SHP77 treated with DMSO at 0.1 percent for 48 hours (cell line): ENCODE data around the gene SMAD4.
A peak's percentile ranks its signal among the peaks of the same experiment; 100 is the strongest.

Experiments used
- DNase-seq: peaks from one replicate; lab custom pipeline; 2025; lab: John Stamatoyannopoulos, UW

Gene SMAD4

DNA sequence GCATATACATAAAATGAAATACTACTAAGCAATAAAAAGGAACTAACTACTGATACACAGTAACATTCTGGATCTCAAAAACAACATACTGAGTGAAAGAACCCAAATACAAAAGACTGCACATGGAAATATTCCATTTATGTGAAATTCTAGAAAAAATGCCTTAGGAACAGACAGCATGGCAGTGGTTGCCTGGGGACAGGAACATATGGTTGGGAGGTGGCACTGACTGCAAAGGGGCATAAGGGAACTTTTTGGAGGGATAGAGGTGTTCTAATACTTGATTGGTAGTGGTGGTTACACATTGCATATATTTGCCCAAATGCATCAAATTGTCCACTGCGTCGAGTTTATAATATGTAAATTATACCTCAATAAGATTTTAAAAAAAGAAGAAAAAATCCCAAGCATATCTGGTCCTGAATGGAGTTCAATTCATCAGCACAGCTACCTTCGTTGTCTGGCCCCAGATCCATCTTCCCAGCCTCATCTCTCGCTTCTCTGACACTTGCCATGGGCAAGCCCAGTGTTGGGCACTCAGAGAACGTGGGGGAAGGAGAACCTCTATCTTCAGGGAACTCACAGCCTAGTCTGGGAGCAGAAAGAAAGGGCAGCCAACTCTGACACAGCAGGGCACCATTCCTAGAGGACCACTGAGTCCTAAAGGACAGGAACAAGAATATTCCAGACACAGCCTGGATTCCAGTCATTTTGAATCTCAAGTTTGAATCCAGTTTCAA, 8.6 kb upstream of the SMAD4 start:
- DNase-seq: no peak

DNA sequence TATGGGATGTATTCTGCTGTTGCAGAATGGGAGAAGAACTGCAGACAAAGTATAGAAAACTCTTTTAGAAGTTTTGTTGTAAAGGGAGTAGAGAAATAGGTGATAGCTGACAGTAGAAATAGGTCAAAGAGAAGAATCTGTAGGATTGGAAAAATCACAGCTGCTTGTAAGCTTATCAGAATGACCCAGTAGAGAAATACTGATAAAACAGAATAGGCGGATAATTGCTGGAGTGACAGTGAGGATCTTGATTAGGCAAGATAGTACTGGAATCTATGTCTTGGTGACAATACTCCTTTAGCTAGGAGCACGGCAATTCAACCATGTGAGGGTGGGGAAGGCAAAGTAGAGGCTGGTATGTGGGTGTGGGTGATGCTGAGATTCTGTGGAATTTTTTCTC, 4.5 kb upstream of the SMAD4 start:
- DNase-seq: no peak

DNA sequence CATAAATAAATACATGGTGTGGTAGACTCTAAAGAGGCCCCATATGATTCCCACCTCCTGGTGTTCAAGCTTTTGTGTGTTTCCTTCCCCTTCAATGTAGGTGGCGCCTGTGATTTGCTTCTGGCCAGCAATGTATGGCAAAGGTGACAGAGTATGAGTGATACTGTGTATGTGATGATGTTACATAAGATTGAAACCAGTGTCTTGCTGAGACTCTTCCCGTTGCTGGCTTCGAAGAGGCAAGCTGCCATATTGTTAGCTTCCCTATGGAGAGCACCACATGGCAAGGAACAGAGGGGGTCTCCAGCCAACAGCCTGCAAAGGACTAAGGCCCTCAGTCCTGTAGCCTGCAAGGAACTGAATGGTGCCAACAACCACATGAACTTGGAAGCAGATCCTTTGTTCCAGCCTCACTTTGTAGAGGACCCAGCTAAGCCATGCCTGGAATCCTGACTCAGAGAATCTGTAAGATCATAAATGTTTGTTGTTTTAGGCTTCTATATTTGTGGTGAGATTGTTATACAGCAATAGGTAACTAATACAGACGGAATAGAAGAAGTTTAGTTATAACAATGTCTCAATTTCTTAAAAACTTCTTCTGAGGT, 1.7 kb upstream of the SMAD4 start:
- DNase-seq: no peak

DNA sequence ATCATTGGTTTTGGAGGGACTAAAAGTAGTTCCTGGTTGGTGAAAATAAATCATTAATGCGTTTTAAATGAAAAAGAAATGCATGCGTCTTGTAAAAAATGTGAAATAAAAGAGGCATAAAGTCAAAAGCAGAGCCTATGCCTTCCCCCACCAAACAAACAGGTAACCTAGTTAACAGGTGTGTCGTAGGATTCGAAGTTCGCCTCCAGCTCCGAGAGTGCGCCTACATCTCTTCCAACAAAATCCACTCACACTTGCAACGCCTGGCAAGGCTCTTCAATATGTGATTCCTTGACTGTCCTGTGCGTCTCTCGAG, 677 bp upstream of the SMAD4 start:
- DNase-seq: no peak

DNA sequence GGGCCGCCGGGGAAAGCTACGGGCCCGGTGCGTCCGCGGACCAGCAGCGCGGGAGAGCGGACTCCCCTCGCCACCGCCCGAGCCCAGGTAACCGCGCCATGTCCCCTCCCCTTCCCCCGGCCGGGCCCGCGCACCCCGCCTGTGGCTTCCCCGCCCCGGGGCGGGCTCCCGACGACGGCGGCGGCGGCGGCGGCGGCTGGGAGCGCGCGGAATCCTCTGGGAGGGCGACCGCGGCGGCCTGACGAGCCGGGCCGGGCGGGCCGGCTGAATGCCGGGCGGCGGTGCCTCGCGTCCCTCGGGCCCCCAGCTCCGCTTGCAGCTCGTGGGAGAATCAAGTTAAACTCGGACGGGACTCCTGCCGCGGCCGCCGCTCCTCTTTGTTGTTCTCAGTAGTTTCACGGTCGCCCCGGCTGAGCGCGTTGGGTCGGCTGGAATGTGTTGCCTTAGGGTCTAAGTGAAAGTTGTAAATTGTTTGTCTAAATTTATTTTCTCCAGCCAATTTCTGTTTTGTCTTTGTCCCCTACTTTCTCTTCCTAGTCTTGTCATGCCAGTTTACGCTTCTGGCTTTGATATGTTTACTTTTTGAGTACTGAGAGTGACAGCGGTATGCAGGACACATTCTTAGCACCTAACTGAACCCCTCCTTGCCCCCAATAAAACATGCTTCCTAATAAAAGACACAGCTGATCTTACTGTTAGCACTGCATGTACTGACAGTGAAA, 685 bp downstream of the SMAD4 start:
- no peak for DNase-seq

DNA sequence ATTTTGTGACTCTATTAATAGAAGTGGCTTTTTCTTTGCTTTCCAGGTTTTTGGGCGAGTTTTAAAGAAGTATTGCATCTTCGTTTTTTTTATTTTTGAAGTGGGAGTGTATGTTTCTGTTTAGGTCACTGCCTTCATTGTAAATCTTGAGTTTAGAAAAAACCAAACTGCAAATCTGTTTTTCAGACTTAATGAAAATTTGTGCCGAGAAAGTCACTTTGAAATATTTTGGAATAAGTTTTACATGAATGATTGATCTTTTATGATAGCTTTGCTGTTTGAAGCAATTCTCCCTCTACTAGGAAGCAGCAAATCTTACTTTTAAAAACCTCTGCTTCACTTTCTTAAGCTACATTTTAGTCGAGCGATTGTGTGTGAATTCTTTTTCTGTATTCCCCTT, 2.2 kb downstream of the SMAD4 start:
- no peak for DNase-seq

DNA sequence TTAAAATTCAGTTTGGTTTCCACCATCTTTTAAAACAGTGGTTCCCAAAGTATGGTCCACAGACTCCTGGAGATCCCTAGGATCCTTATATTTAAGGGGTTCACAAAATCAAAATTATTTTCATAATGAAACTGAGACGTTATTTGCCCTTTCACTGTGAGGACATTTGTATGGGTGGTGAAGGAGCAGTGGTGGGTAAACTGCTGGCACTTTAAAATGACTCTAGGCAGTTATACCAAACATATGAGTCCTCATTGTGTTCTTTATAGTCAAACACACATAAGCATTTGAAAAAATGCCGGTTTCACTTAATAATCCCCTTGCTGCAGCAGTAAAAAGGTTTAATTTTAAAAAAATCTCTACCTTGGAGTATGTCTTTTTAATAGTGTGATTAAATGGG, 7.2 kb downstream of the SMAD4 start:
- DNase-seq: no peak

DNA sequence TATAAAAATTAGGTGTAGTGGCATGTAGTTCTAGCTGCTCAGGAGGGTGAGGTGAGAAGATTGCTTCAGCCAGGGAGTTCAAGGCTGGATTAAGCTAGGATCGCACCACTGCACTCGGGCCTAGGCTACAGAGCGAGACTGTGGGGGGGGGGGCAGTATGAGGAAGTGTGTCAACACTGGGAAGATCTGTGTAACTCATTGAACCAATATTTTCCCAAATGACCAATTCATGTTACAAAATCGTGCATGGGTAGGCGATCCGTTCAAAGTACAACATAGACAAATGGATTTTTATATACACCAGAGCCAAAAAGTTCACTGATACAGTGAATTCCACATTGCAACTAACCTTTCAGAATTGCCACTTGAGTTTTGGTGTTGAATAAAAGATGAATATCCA, 8.1 kb downstream of the SMAD4 start:
- DNase-seq: no peak

DNA sequence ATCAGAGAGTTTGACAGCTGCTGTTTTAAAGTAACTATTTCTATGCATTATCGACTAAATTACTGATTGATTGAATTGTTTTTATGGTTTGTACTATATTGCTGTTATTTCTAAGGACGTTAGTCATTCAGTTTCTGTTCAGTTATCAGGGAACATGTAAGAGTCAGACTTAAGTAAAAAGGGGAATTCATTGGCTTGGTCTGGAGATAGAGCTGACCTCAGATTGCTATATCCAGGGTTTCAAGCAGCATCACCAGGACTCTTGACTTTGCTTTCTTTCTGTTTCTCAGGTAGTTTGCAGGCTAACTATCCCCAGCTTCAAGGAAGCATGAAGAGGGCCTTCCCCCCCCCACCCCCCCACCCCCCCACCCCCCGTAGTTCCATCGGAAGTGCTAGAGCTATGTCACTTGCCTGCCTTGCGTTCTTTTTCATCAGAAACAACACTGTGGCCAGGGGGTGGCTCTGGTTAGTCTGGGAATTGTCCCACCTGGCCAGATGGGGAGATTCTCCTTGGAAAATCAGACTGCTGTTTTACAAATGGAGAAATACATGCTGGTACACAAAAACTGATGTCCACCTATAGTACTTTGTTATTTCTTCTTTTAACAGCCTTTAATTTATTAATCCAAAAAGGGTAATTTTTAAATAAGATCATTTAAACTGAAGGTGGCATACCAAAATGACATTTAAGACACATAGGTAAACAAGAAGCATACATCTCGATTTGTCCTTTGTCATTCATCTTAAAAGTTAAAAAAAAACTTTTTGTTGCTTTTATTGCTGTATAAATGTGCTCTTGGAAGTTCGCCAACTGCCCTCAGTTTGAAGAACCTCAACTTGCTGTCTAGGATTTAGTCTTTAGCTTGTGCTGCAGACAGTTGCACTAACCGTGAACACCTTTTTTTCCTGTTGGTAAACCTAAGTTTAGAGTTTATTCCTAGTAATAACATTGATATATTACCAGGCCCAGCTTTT, 9.4 kb downstream of the SMAD4 start:
- no peak for DNase-seq

DNA sequence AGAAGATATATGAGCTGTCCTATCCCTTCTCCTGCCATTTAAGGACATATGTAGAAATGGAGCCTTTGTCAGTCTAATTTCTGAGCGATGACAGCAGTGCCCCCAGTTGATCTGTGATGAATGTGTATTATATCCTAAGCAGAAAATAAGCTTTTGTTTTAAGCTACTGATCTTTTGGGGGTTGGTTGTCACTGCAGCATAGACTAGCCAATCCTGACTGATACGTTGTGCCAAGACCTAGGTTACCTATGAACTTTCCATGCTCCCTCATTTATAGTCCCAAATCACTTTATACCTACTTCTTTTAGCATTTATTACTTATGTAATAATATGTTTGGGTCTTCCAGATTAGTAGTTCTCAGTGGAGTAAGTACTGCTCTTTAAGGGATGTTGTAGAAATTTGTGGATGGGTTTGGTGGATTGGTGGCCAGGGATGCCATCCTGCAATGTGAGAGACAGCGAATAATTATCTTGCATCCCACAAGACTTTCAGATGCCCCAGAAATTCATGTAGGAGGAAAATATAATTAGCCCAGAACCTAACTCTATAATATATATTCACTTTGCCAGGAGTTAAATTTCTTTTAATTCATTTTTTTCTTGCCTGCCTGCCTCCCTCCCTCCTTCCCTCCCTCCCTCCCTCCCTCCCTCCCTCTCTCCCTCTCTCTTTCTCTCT, 11.8 kb downstream of the SMAD4 start:
- DNase-seq: no peak

DNA sequence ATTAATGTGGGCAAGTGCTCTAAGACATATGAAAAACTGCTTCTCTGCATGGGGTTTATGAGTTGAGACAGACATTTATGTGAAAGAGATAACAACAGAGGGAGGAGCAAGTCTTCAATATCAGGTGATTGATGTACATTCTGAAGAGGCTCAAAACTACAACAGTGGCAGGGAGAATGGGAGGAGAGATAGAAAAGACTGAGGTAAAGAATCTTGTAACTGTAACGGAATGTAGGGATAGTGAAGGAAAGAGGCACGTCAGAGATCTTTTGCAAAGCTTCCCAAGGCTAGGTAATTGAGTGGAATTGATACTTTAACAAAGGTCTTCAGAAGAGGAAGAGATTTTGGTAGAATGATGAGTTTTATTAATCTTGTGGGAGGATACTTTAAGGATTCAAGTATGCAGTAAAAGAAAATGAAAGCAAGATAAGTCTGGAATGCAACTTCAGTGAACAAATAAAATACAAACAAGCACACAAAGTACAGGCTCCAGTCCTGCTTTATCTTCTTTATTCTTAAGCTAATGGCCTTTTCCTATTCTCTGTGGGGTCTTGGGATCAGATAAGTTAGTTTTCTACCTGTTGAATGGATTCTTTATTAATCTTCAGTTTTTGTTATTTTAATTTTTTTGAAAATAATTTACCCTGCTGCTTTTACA, 15.0 kb downstream of the SMAD4 start:
- no peak for DNase-seq

DNA sequence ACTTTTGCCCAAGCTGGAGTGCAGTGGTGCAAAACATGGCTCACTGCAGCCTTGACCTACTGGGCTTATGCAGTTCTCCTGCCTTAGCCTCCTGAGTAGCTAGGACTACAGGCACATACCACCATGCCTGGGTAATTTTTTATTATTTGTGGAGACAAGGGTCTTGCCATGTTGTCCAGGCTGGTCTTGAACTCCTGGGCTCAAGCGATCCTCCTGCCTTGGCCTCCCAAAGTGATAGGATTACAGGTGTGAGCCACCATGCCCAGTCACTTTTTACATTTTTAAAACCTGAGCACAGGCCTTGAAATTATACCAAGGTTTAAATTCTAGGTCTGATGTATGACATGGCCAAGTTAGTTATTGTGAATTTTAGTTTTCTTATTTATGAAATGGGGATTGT, 18.2 kb downstream of the SMAD4 start:
- DNase-seq: no peak

DNA sequence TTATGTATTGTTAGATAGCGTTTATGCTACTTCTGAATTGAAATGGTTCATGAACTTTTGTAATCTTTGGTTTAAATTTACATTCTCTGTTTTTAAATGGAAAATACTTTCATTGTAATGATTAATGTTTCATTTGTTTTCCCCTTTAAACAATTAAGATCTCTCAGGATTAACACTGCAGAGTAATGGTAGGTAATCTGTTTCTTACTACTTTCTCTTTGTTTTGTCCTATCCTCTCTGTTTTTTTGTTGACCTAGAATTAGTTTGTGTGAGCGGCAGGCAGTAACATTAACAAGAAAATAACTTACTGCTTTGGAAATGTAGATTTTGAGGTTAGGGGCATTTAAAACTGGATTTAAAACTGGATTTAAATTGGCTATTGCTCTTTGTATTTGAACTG, 19.1 kb downstream of the SMAD4 start:
- no peak for DNase-seq

DNA sequence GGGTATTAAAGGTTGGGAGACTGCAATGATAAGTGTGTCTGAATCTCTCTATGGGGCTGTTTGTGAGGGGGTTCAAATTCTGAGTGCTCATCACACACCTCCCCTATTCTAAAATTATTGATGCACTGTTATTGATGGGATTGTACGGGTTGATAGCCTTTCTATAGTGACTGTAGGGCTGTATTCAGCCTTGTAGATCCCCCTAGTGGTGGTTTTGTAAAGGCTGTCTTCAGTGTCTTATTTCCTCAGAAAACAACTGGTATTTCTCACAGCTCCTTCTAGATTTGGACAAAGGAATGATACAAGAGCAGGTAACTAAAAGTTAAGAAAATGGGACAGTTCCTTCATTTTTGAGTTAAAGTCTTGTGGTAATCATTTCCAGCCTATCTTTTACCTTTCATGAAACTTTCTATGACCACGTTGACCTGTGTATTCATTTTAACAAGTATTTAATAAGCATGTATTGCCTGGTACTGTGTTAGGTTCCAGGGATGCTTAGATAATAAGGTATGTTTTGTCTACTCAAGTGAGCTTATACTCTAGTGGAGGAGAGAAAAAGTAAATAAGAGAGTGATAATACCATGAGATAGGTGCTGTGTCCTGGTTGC, 21.2 kb downstream of the SMAD4 start:
- peak; percentile 20 for DNase-seq

DNA sequence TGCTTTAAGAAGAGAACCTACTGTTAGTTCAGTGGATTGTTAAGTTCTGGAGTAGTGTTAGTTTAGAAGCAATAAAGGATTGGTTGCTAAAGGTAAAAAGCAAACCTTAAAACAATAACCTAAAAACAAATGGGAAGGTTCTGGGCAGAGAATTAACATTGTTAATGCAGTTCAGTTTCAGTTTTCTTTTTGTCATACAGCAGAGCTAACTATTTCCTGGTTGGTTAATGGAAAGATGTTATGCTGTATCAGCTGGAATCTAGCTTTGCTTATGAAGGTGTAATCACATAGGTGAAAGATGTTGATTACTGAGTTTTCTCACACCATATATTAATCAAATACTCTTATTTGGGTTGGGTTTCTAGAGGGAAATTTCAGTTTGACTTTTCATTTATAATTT, 23.8 kb downstream of the SMAD4 start:
- no peak for DNase-seq

DNA sequence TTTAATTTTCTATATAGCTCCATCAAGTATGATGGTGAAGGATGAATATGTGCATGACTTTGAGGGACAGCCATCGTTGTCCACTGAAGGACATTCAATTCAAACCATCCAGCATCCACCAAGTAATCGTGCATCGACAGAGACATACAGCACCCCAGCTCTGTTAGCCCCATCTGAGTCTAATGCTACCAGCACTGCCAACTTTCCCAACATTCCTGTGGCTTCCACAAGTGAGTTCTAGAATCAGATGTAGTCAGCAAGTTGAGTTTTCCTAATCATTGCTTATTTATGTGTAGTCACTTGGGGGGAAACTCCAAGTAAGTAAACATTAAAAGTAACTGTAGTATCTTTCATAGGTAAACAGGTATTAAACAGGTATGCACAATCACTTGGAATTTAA, 24.8 kb downstream of the SMAD4 start:
- no peak for DNase-seq

DNA sequence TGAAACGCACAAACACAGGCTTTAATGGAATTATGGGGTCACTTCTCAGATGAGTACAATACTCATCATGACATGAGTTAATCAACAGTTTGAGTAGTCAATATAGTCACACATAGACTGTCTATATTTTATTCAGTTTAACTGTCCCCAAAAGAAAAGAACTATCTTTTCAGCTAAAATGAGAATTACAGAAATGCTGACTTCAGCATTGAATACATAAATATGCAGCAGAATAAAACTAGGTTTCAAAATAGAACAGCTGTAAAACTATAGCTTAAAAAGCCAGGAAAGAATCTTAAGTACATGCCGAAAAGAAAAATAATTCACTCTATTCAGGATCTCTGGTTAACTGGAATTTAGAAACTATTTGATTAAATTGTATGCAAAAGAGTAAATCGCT, 30.0 kb downstream of the SMAD4 start:
- no peak for DNase-seq

DNA sequence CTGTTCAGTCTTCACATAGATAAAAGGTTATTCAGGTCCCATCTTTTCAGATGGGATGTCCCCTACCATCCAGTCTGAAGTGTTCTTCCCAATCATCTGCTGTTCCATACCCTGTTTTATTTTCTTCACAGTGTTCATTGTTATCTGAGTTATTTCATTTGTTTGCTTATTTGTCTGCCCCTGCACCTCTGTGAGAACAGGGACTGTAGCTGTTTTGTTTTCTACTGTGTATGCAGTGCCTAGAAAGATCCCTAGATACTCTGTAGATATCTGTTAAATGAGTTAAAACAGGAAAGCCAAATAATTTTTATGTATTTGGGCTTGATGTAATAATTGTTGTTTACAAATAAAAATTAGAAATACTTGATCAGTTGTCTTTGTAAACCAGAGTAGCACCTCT, 34.2 kb downstream of the SMAD4 start:
- no peak for DNase-seq

DNA sequence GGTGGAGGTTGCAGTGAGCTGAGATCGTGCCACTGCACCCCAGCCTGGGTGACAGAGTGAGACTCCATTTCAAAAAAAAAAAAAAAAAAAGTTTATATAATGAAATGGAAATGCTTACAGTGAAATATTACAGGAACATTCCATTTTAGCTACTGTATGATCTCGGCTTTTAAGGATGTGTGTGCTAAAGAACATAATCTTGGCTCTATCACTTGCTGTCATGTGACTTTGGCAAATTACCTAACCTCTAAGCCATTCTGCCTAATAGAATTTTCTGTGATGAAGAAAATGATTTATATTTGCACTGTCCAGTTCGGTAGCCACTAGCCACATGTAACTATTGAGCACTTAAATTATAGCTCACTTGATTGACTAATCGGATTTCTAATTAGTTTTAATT, 36.3 kb downstream of the SMAD4 start:
- DNase-seq: no peak

DNA sequence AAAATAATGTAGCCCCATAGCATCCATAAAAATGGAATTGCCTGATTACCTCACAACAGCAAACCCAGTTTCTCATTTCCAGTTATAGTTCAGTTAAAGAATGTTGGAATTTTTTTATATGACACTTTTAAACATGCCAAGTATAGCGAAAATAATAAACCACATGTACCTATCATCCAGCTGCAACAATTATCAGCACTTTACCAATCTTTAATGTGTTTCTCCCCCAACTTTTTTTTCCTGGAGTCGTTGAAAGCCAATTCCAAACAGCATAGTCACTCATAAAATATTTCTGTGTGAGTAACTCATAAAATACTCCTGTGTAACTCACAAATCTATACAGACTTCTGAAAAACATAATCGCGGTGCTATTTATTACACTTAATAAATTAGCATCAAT, 38.1 kb downstream of the SMAD4 start:
- DNase-seq: no peak

DNA sequence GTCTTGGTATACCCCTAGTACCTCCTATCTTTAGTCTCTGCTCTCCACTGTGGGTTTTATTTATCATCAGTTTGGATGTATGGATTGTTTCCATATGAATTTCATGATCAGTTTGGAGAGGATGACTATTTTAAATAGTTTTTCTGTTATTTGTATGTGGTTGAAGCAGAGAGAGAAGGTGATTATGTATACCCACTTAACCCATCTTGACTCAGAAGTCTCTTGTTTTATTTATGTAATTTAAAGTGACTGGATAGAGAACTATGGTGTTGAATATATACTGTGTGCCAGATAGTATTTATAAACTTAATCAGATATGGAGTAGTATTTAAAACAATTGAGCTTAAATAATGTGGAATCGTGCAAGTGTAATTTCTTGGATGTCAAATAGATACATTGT, 39.9 kb downstream of the SMAD4 start:
- no peak for DNase-seq
